GM06990 (cell line): Measurements from ENCODE around the gene PXMP4.

ENCODE experiments used
- DNase-seq: peaks from one replicate; pipeline ENCODE4 v3.0.0-alpha.2; 2011; ENCODE audit not compliant: insufficient read length; ENCODE audit errors: extremely low read depth
- H3K27me3 ChIP-seq: replicated peaks from 2 replicates; pipeline ENCODE4 v1.6.0; 2011; ENCODE audit warnings: low read length; ENCODE audit not compliant: control insufficient read depth, insufficient read depth
- H3K36me3 ChIP-seq: 2 replicates; pipeline ENCODE4 v1.5.1; 2011; ENCODE audit warnings: low read length; ENCODE audit not compliant: control insufficient read depth, insufficient read depth
- H3K4me3 ChIP-seq: replicated peaks from 2 replicates; pipeline ENCODE4 v1.5.1; 2011; ENCODE audit warnings: low read depth, mild to moderate bottlenecking, control low read depth, low read length
- CTCF ChIP-seq: IDR thresholded peaks from 2 replicates; pipeline ENCODE4 v1.5.1; 2011; ENCODE audit warnings: low read length, control low read depth, mild to moderate bottlenecking, inconsistent platforms; ENCODE audit not compliant: insufficient read depth, poor library complexity, severe bottlenecking

Gene PXMP4

GRCh38 chr20:33725607-33726264 is 5.6 kb upstream of the PXMP4 start:
- no peak for TF ChIP-seq CTCF
- H3K4me3 ChIP-seq: no peak overlapping the region
- H3K36me3 ChIP-seq: no peaks in the 10 kb centered on the region
- H3K27me3 ChIP-seq: no peaks in the 10 kb centered on the region
- DNase-seq: no peak

- H3K27me3 ChIP-seq: no peaks in the 10 kb centered on the region
- DNase-seq: no peak
Observed at GRCh38 chr20:33724439-33725094, 4.5 kb upstream of the PXMP4 start.

GRCh38 chr20:33721391-33722140 is 1.5 kb upstream of the PXMP4 start:
- Histone ChIP-seq H3K4me3 (no peak overlapping the region), H3K36me3 (no peaks in the 10 kb centered on the region), H3K27me3 (no peaks in the 10 kb centered on the region)
- no peak for TF ChIP-seq CTCF
- DNase-seq: no peak

More at GRCh38 chr20:33724439-33725094, 4.5 kb upstream of the PXMP4 start:
- Histone ChIP-seq H3K36me3 (no peaks in the 10 kb centered on the region), H3K4me3 (no peak overlapping the region)
- no peak for TF ChIP-seq CTCF

- no peaks in the 10 kb centered on the region for H3K36me3 ChIP-seq
- no peak for TF ChIP-seq CTCF
- peak overlapping the region; percentile 67 for H3K4me3 ChIP-seq
- peak; percentile 18 for DNase-seq
- no peaks in the 10 kb centered on the region for H3K27me3 ChIP-seq
Observed at GRCh38 chr20:33719277-33719988, 677 bp downstream of the PXMP4 start.

- TF ChIP-seq CTCF: no peak
- DNase-seq: no peak
- H3K36me3 ChIP-seq: no peaks in the 10 kb centered on the region; the same call in none of the 2 replicates
- no peaks in the 10 kb centered on the region for H3K27me3 ChIP-seq
- no peak overlapping the region for H3K4me3 ChIP-seq
Observed at GRCh38 chr20:33716498-33716897, 3.6 kb downstream of the PXMP4 start.
